Measurements from ENCODE around the gene IL12RB2.
"Not testable (repeated sequence)": the region's sequence is repeated elsewhere in the genome, so short reads cannot be mapped to it uniquely, and the experiment has no call there.

IL12RB2 gene

GRCh38 chr1:67432745-67433144 is 125.1 kb downstream of the IL12RB2 start:
- no peak for DNase-seq

GRCh38 chr1:67433837-67434236 is 126.2 kb downstream of the IL12RB2 start:
- DNase-seq, result no peak

- no peak for DNase-seq
These were observed 126.8 kb downstream of the IL12RB2 start for GRCh38 chr1:67434491-67434890.

- no peak for DNase-seq
These were observed 128.9 kb downstream of the IL12RB2 start for GRCh38 chr1:67436511-67437055.

- no peak for DNase-seq
These were observed 130.3 kb downstream of the IL12RB2 start for GRCh38 chr1:67437961-67438360.

- DNase-seq, result no peak
These were observed 131.8 kb downstream of the IL12RB2 start for GRCh38 chr1:67439277-67440029.

- no peak for DNase-seq
These were observed 132.7 kb downstream of the IL12RB2 start for GRCh38 chr1:67440339-67440738.

- peak in 1 of 5 experiments; percentile 17 for DNase-seq
These were observed 133.5 kb downstream of the IL12RB2 start for GRCh38 chr1:67441183-67441582.

- DNase-seq, result peak in 1 of 5 experiments; percentile 10
These were observed 134.1 kb downstream of the IL12RB2 start for GRCh38 chr1:67441739-67442281.

GRCh38 chr1:67446014-67446413 is 138.3 kb downstream of the IL12RB2 start:
- not testable (repeated sequence) for DNase-seq

Data from T-helper 2 cell (primary cell).